Panc1 (cell line): ENCODE data around the gene AMIGO2. TPM values are rescaled to one million over a fixed set of nuclear protein-coding genes. Genes with fewer than 3 reads are reported as not detected.
"Not testable (repeated sequence)": the region's sequence is repeated elsewhere in the genome, so short reads cannot be mapped to it uniquely, and the experiment has no call there.

Source experiments
- ATAC-seq: fragments of 200-7000 bp; cut with Tn5 transposase; 2 replicates; pipeline ENCODE4 v1.9.1; 2020; ENCODE audit warnings: mild to moderate bottlenecking, moderate library complexity
- BruUV-seq: library from RNA; stranded (reverse); fragments of 400-500 nt; replicated peaks from 2 replicates; lab custom pipeline; 2021; lab: Mats Ljungman, UMichigan
- CTCF ChIA-PET: fragments of 300-600 bp; sonication (Branson Sonifier 250); formaldehyde crosslinking; loops from one replicate; lab custom pipeline; 2022; ENCODE audit warnings: antibody characterized with exemption; lab: Charles Lee
- POLR2A ChIA-PET: fragments of 300-600 bp; sonication (Branson Sonifier 250); formaldehyde crosslinking; loops from one replicate; lab custom pipeline; 2022; ENCODE audit warnings: antibody characterized with exemption; lab: Charles Lee
- DNase-seq: peaks from one replicate; pipeline ENCODE4 v3.0.0-alpha.2; 2010; ENCODE audit warnings: low read depth, low spot score
- H3K27ac ChIP-seq: 2 replicates; pipeline ENCODE4 v1.5.1; 2011; ENCODE audit warnings: mild to moderate bottlenecking, low read length, inconsistent platforms
- H3K27me3 ChIP-seq: fragments of 200-500 bp; sonication (Bioruptor generic); 2 replicates; pipeline ENCODE4 v1.6.0; 2014; ENCODE audit warnings: low read length, inconsistent platforms; ENCODE audit not compliant: control insufficient read depth, insufficient read depth
- H3K36me3 ChIP-seq: fragments of 200-500 bp; sonication (Bioruptor generic); 2 replicates; pipeline ENCODE4 v1.5.1; 2014; ENCODE audit warnings: inconsistent platforms, mild to moderate bottlenecking, low read length, moderate library complexity; ENCODE audit not compliant: control insufficient read depth, insufficient read depth
- H3K4me1 ChIP-seq: 2 replicates; pipeline ENCODE4 v1.5.1; 2011; ENCODE audit warnings: inconsistent platforms, mild to moderate bottlenecking, low read length, moderate library complexity; ENCODE audit not compliant: control insufficient read depth, insufficient read depth
- H3K4me3 ChIP-seq, 2 experiments: 2 replicates each; pipeline ENCODE4 v1.5.1; 2011 to 2012; ENCODE audit warnings: low read depth in 2 of 2, low read length in 2 of 2, mild to moderate bottlenecking in 2 of 2, inconsistent platforms in 1 of 2, moderate library complexity in 1 of 2
- H3K9me3 ChIP-seq: fragments of 200-500 bp; sonication (Bioruptor generic); 2 replicates; pipeline ENCODE4 v1.5.1; 2014; ENCODE audit warnings: low read depth, mild to moderate bottlenecking, inconsistent platforms, low read length, moderate library complexity; ENCODE audit not compliant: control insufficient read depth, insufficient read depth
- CTCF ChIP-seq: fragments of 450-650 bp; IDR thresholded peaks from 2 replicates; pipeline ENCODE4 v1.5.1; 2017; ENCODE audit warnings: mild to moderate bottlenecking
- POLR2AphosphoS5 ChIP-seq: IDR thresholded peaks from 2 replicates; pipeline ENCODE4 v1.6.1; 2012; ENCODE audit warnings: mild to moderate bottlenecking, low read depth, low read length, moderate library complexity
- REST ChIP-seq, 2 experiments: IDR thresholded peaks; 2 replicates each; pipeline ENCODE4 v1.6.1; 2011 to 2012; ENCODE audit warnings: low read depth in 2 of 2, control low read depth in 1 of 2, low read length in 1 of 2, mild to moderate bottlenecking in 1 of 2, moderate library complexity in 1 of 2; ENCODE audit not compliant: insufficient read depth in 1 of 2
- SIN3A ChIP-seq: IDR thresholded peaks from 2 replicates; pipeline ENCODE4 v1.6.1; 2012; ENCODE audit warnings: low read depth, mild to moderate bottlenecking, low read length, moderate library complexity, borderline replicate concordance; ENCODE audit not compliant: insufficient read depth
- TCF7L2 ChIP-seq: IDR thresholded peaks from 2 replicates; pipeline ENCODE4 v1.6.1; 2011; ENCODE audit warnings: mild to moderate bottlenecking, low read depth, low read length, inconsistent platforms
- in situ Hi-C: cut with HindIII; loops from 2 replicates; pipeline ENCODE4 v1.10.0; 2016; ENCODE audit warnings: low sequenced_read_pairs, low pct_unique_long_range_greater_than_20kb
- intact Hi-C: fragments of 100-400 bp; cut with micrococcal nuclease; formaldehyde crosslinking; loops from one replicate; pipeline ENCODE4 v1.10.0; 2022; ENCODE audit not compliant: unreplicated experiment
- total RNA-seq: library from RNA; stranded (reverse); gene quantifications from one replicate; pipeline ENCODE4 v1.2.1, GENCODE V29; 2021; ENCODE audit not compliant: unreplicated experiment

Gene AMIGO2
- total RNA-seq, 1 experiment from 2014 or later = 21.8 TPM

- H3K4me1 ChIP-seq = no peaks in the 10 kb centered on the region
- DNase-seq = no peak
- ChIA-PET POLR2A (no interaction called here), CTCF (no interaction called here)
- TF ChIP-seq REST (IDR thresholded peaks at IDR 0.05; ENCODE audit: insufficient read depth in 1 of 2, low read depth in 2 of 2, low read length in 1 of 2) (no peak), POLR2AphosphoS5 (no peak), TCF7L2 (no peak), CTCF (no peak), SIN3A (no peak)
- in situ Hi-C loops (no loop called here), intact Hi-C loops (no loop called here)
- BruUV-seq = no TSS peak
- H3K4me3 ChIP-seq = no peak overlapping the region
- no peaks in the 10 kb centered on the region for H3K27me3 ChIP-seq
- no peak for ATAC-seq
- H3K27ac ChIP-seq = no peak overlapping the region
- no peaks in the 10 kb centered on the region for H3K36me3 ChIP-seq
- no peaks in the 10 kb centered on the region for H3K9me3 ChIP-seq
Observed at GRCh38 chr12:47052274-47052673, 27.5 kb downstream of the AMIGO2 start.

- intact Hi-C loops, H3K27me3 ChIP-seq, ATAC-seq, H3K9me3 ChIP-seq, POLR2A ChIA-PET, H3K4me3 ChIP-seq, H3K27ac ChIP-seq, H3K36me3 ChIP-seq, BruUV-seq, DNase-seq, in situ Hi-C loops, H3K4me1 ChIP-seq, CTCF ChIA-PET: not testable (repeated sequence)
Observed at GRCh38 chr12:47051291-47051690, 28.5 kb downstream of the AMIGO2 start.

- intact Hi-C loops (no loop called here), in situ Hi-C loops (no loop called here)
- no TSS peak for BruUV-seq
- H3K36me3 ChIP-seq = no peaks in the 10 kb centered on the region
- ChIA-PET POLR2A (no interaction called here), CTCF (no interaction called here)
- no peak overlapping the region for H3K27ac ChIP-seq
- no peaks in the 10 kb centered on the region for H3K9me3 ChIP-seq
- DNase-seq (no peak), ATAC-seq (no peak)
- H3K4me3 ChIP-seq = no peak overlapping the region
- TF ChIP-seq REST (IDR thresholded peaks at IDR 0.05; ENCODE audit: insufficient read depth in 1 of 2, low read depth in 2 of 2, low read length in 1 of 2) (no peak), CTCF (no peak), TCF7L2 (no peak), SIN3A (no peak), POLR2AphosphoS5 (no peak)
- no peaks in the 10 kb centered on the region for H3K4me1 ChIP-seq
- no peaks in the 10 kb centered on the region for H3K27me3 ChIP-seq
Observed at GRCh38 chr12:47048541-47048940, 31.2 kb downstream of the AMIGO2 start.
